ENCODE measurements around the gene NELL1.

NELL1 gene

DNA sequence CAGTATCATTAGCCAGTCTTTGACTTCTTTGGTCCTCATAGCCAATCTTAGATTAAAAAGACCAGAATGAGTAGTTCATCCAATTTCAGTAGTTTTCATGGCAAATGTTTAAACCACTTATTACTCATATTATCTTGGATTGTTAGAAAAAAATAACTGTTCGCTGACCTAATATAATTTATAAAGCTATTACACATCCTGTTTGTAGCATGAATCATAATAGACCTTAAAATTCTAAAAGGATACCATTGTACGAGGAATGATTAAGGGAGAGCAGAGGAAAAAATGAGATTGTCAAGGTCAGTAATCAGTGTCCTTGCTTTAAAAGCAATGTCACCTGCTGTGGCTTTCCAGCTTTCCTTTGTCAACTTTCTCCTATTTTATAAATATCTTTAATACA is 371.2 kb downstream of the NELL1 start:
- ATAC-seq, result no peak
- TF ChIP-seq BACH2 (CRISPR knock-in tag; IDR thresholded peaks at IDR 0.05; ENCODE audit: borderline replicate concordance) (no peak), CSDC2 (CRISPR knock-in tag; IDR thresholded peaks at IDR 0.05) (no peak), ISL1 (CRISPR knock-in tag; IDR thresholded peaks at IDR 0.05) (peak; percentile 96)
- TF ChIP-seq, protein P1, sequence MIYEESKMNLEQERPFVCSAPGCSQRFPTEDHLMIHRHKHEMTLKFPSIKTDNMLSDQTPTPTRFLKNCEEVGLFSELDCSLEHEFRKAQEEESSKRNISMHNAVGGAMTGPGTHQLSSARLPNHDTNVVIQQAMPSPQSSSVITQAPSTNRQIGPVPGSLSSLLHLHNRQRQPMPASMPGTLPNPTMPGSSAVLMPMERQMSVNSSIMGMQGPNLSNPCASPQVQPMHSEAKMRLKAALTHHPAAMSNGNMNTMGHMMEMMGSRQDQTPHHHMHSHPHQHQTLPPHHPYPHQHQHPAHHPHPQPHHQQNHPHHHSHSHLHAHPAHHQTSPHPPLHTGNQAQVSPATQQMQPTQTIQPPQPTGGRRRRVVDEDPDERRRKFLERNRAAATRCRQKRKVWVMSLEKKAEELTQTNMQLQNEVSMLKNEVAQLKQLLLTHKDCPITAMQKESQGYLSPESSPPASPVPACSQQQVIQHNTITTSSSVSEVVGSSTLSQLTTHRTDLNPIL (CRISPR knock-in tag; IDR thresholded peaks at IDR 0.05; ENCODE audit: low read depth), result peak; percentile 76
- TF ChIP-seq, protein P2, sequence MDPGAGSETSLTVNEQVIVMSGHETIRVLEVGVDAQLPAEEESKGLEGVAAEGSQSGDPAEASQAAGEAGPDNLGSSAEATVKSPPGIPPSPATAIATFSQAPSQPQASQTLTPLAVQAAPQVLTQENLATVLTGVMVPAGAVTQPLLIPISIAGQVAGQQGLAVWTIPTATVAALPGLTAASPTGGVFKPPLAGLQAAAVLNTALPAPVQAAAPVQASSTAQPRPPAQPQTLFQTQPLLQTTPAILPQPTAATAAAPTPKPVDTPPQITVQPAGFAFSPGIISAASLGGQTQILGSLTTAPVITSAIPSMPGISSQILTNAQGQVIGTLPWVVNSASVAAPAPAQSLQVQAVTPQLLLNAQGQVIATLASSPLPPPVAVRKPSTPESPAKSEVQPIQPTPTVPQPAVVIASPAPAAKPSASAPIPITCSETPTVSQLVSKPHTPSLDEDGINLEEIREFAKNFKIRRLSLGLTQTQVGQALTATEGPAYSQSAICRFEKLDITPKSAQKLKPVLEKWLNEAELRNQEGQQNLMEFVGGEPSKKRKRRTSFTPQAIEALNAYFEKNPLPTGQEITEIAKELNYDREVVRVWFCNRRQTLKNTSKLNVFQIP (CRISPR knock-in tag; IDR thresholded peaks at IDR 0.05; ENCODE audit: borderline replicate concordance, low read depth), result no peak

DNA sequence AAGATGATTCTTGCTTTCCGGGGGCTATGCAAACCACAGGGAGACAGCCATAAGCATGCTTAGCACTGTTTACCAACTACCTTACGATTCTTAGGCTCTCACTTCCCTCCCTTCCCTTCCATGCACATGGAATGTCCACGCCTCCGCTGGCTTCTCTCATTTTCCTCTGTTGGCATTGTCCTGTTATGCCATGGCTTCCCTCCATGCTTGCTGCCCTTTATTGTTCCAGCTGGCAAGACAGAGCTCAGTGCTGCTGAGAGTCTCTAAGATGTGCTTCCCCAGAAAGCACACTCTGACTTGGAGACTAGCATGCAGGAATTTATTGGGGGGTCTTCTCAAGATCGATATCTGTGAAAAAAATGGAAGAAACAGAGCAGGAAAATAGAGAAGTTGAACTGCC is 379.2 kb downstream of the NELL1 start:
- TF ChIP-seq CSDC2 (CRISPR knock-in tag; IDR thresholded peaks at IDR 0.05) (no peak), ZFP3 (CRISPR knock-in tag; IDR thresholded peaks at IDR 0.05) (no peak), ARNTL (CRISPR knock-in tag; IDR thresholded peaks at IDR 0.05; ENCODE audit: borderline replicate concordance, low read depth) (no peak), ZNF70 (CRISPR knock-in tag; IDR thresholded peaks at IDR 0.05) (no peak), GLIS3 (CRISPR knock-in tag; IDR thresholded peaks at IDR 0.05) (no peak), SNAI2 (CRISPR knock-in tag; IDR thresholded peaks at IDR 0.05) (no peak), ESRRG (CRISPR knock-in tag; IDR thresholded peaks at IDR 0.05) (no peak), BACH2 (CRISPR knock-in tag; IDR thresholded peaks at IDR 0.05; ENCODE audit: borderline replicate concordance) (no peak), RARB (CRISPR knock-in tag; IDR thresholded peaks at IDR 0.05) (no peak), OSR1 (CRISPR knock-in tag; IDR thresholded peaks at IDR 0.05) (no peak)
- TF ChIP-seq, protein P1 (CRISPR knock-in tag; IDR thresholded peaks at IDR 0.05; ENCODE audit: low read depth), result no peak
- TF ChIP-seq, protein P3, sequence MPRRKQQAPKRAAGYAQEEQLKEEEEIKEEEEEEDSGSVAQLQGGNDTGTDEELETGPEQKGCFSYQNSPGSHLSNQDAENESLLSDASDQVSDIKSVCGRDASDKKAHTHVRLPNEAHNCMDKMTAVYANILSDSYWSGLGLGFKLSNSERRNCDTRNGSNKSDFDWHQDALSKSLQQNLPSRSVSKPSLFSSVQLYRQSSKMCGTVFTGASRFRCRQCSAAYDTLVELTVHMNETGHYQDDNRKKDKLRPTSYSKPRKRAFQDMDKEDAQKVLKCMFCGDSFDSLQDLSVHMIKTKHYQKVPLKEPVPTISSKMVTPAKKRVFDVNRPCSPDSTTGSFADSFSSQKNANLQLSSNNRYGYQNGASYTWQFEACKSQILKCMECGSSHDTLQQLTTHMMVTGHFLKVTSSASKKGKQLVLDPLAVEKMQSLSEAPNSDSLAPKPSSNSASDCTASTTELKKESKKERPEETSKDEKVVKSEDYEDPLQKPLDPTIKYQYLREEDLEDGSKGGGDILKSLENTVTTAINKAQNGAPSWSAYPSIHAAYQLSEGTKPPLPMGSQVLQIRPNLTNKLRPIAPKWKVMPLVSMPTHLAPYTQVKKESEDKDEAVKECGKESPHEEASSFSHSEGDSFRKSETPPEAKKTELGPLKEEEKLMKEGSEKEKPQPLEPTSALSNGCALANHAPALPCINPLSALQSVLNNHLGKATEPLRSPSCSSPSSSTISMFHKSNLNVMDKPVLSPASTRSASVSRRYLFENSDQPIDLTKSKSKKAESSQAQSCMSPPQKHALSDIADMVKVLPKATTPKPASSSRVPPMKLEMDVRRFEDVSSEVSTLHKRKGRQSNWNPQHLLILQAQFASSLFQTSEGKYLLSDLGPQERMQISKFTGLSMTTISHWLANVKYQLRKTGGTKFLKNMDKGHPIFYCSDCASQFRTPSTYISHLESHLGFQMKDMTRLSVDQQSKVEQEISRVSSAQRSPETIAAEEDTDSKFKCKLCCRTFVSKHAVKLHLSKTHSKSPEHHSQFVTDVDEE (CRISPR knock-in tag; IDR thresholded peaks at IDR 0.05), result no peak
- TF ChIP-seq, protein P4, sequence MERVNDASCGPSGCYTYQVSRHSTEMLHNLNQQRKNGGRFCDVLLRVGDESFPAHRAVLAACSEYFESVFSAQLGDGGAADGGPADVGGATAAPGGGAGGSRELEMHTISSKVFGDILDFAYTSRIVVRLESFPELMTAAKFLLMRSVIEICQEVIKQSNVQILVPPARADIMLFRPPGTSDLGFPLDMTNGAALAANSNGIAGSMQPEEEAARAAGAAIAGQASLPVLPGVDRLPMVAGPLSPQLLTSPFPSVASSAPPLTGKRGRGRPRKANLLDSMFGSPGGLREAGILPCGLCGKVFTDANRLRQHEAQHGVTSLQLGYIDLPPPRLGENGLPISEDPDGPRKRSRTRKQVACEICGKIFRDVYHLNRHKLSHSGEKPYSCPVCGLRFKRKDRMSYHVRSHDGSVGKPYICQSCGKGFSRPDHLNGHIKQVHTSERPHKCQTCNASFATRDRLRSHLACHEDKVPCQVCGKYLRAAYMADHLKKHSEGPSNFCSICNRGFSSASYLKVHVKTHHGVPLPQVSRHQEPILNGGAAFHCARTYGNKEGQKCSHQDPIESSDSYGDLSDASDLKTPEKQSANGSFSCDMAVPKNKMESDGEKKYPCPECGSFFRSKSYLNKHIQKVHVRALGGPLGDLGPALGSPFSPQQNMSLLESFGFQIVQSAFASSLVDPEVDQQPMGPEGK (CRISPR knock-in tag; IDR thresholded peaks at IDR 0.05; ENCODE audit: borderline replicate concordance), result no peak
- no peak for ATAC-seq

DNA sequence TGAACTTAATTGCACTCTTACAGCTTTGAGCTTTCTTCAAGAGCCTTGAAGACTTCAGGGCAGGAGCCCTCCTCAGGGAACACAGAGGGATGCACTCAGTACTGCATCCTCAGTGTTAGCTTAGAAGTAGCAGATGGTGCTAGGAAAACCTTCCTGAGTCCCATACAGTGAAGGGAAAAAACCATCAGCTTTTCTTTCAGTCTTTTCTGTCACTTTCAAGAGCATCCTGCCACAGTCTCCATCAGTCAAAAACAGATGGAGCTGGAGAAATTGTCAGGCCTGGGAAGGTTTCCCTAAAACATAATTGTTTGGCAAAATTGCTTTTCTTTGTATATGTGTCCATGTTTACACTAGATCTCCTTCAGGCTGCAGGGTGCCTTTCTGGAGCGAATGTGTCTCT is 384.1 kb downstream of the NELL1 start:
- no peak for TF ChIP-seq ZNF8 (CRISPR knock-in tag; IDR thresholded peaks at IDR 0.05)
- TF ChIP-seq, protein P1 (CRISPR knock-in tag; IDR thresholded peaks at IDR 0.05; ENCODE audit: low read depth), result no peak
- TF ChIP-seq, protein P4 (CRISPR knock-in tag; IDR thresholded peaks at IDR 0.05; ENCODE audit: borderline replicate concordance), result no peak
- TF ChIP-seq ZFP30 (CRISPR knock-in tag; IDR thresholded peaks at IDR 0.05), result no peak
- no peak for ATAC-seq

Data from SK-N-SH treated with all-trans-retinoic acid at 6 μM for 48 hours (cell line).